Body of pancreas (tissue), 4 donors: ENCODE results near the gene PARP8.

Experiments
- POLR2A ChIP-seq, 3 donors: fragments of 450-650 bp; IDR thresholded peaks; one replicate each; pipeline ENCODE4 v1.6.1; 2016; ENCODE audit warnings: antibody characterized with exemption in 3 of 3, mild to moderate bottlenecking in 2 of 3
- TF ChIP-seq, protein P1 (sequence below), 7 experiments: fragments of 450-650 bp in 4 of 7; fragments of 200-600 bp in 3 of 7; sonication (generic) in 3 of 7; IDR thresholded peaks; one replicate each; pipeline ENCODE4 v1.5.1; 2016 to 2019; ENCODE audit warnings: antibody characterized with exemption in 7 of 7

- TF ChIP-seq, protein P1, sequence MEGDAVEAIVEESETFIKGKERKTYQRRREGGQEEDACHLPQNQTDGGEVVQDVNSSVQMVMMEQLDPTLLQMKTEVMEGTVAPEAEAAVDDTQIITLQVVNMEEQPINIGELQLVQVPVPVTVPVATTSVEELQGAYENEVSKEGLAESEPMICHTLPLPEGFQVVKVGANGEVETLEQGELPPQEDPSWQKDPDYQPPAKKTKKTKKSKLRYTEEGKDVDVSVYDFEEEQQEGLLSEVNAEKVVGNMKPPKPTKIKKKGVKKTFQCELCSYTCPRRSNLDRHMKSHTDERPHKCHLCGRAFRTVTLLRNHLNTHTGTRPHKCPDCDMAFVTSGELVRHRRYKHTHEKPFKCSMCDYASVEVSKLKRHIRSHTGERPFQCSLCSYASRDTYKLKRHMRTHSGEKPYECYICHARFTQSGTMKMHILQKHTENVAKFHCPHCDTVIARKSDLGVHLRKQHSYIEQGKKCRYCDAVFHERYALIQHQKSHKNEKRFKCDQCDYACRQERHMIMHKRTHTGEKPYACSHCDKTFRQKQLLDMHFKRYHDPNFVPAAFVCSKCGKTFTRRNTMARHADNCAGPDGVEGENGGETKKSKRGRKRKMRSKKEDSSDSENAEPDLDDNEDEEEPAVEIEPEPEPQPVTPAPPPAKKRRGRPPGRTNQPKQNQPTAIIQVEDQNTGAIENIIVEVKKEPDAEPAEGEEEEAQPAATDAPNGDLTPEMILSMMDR (IDR thresholded peaks at IDR 0.05) = no peak
- no peak for TF ChIP-seq POLR2A (IDR thresholded peaks at IDR 0.05)
Measured at GRCh38 chr5:50672663-50673062, 6.2 kb downstream of the PARP8 start.
